T1000 (cell line): ENCODE data around the gene CDK4.
"Not testable (repeated sequence)": the region's sequence is repeated elsewhere in the genome, so short reads cannot be mapped to it uniquely, and the experiment has no call there.

Source experiments
- DNase-seq: peaks from one replicate; lab custom pipeline; 2025; ENCODE audit warnings: mixed read lengths; lab: John Stamatoyannopoulos, UW

The CDK4 gene

DNA sequence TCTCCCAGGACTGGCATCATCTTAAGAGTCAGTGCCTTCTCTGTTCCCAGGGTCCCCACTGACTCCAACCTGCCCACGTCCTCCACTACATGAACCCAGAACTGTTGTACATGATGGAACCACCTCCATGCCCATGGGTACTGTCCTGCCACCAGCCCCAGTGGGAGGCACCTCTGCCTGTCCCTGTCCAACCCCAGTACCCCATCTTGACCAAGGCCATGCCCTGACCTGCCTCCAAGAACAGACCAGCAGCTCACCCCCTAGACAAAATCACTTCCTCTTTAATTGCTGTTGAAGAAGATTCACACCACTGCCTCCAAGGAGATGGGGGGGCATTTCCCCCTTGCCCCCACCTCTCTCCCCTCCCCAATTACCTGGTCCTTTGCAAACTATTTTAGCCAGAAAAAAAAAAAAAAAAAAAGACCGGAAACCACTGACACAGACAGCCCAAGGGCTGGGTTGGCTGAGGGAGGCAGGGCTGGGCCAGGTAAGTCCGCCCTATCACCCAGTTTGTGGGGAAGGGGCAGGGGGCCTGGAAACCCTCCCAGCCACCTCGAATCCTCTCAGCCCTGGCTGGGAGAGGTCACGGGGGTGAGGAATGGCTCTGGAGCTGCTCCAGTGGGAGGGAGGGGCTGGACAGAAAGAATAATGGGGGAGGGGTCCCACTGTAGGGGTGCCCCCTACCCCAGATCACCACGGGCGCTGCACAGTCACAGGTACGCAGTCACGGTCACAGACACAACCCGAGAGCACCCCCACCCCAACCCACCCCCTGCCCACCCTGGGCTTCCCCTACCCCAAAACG is 27.0 kb downstream of the CDK4 start:
- no peak for DNase-seq

DNA sequence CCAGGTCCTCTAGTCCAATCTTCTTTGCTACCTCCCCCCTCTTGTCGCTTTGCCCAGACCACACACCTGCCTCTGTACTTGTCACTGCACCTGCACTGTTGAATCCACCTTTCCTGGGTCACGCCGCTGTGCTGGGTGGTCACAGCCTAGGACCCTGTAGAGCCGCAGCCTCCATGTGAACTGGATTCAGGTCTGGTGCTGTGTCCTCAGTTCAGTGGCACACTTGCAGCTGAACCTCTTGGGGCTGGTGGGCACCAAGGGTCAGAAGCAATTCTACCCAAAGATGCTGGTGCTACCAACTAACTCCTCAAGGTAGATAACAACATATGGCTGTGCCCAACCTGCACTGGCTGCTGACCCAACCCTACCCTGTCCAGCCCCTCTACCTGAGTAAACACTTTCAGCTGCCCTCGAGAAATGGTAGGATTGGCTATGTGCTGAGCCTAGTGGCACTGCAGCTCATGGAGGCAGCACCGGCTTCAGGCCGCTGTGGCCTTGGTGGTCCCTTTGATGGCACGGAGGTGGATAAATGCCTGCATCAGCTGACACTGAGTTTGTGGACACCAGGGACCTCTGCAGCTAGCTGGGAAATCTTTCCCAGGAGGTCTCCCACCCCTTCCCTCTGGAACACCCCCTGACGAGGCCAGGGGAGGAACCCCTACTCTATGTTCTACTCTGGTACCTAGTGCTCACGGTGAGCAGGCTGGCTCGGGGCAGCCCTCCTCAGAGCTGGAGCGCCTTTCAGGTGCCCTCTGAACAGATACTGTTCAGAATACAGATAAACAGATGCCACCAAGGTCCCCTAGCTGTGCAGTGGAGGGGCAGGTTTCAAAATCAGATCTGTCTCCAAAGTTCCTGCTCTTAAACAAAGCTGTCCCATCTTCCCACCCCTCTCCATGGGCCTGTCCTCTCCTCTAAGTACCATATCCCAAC is 27.8 kb downstream of the CDK4 start:
- no peak for DNase-seq

DNA sequence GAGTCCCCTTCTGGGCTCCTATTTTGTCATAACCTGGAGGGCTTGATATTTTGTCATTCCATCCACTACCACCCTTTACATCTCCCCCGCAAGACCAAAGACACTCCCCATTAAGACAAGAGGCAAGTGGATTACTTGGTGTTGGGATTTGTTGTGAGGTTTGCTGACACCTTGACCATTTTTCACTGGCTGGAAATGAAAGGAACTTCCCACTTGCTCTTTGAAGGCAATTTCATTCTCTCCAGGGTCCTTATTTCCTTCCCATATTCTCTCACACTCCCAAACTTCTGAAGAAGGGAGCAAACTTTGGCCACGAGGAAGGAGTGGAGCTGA is 28.5 kb downstream of the CDK4 start:
- no peak for DNase-seq

DNA sequence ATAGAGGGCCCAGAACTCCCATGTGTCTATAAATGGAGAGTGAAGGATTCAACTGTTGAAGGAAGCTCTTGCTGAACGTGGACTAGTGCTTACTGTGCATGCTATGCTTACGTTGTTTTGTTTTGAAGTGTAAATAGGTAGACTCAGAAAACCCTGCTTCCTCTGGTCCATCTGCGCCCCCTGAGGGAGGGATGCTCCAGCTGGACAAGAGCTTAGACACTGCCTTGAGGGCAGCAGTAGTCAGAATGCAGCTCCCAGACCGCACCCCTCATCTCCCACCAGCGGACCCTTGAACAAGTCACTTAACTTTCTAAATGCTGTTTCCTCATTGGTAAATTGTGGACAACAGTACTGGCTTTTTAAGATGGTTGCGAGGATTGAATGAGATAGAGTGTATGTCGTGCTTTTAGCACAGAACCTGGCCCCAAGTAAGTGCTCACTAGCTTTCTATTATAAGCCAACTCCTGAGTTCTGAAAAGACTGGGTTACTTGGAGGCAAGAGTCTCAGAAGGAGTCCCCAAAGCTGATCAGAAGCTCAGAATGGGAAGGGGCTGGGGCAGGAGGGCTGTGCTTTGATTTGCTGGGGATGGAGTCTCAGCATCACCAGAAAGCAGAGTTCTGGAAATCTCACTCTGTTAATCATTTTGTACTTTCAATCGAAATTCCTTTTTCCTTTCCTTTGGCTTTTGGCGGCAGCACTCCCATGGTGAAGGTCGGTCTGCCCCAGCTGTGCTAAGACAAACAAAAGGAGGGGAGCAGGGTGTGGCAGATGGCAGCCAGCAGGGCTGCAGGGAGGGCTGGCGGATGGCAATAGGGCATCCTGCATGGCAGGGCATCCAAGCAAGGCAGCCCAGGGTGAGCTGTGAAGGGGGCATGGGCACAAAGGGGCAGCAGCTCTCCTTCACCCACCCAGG is 29.1 kb downstream of the CDK4 start:
- no peak for DNase-seq

- not testable (repeated sequence) for DNase-seq
Measured at GRCh38 chr12:57721846-57722608, 30.1 kb downstream of the CDK4 start.

DNA sequence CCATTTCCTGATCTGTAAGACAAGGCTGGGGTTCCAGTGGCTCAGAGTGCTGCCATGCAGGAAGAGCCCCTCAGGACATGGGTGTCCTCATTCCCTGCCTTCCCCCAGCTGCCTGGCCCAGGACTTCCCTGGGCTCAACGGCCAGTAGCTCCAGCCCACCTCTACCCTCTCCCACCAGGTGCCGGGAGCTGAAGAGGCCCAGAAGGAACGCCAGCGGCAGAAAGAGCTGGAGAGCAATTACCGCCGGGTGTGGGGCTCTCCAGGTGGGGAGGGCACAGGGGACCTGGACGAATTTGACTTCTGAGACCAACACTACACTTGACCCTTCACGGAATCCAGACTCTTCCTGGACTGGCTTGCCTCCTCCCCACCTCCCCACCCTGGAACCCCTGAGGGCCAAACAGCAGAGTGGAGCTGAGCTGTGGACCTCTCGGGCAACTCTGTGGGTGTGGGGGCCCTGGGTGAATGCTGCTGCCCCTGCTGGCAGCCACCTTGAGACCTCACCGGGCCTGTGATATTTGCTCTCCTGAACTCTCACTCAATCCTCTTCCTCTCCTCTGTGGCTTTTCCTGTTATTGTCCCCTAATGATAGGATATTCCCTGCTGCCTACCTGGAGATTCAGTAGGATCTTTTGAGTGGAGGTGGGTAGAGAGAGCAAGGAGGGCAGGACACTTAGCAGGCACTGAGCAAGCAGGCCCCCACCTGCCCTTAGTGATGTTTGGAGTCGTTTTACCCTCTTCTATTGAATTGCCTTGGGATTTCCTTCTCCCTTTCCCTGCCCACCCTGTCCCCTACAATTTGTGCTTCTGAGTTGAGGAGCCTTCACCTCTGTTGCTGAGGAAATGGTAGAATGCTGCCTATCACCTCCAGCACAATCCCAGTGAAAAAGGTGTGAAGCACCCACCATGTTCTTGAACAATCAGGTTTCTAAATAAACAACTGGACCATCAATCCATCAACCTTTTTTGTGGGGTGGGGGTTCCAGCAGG is 31.2 kb downstream of the CDK4 start:
- no peak for DNase-seq

- no peak for DNase-seq
Measured at GRCh38 chr12:57719777-57720605, 32.1 kb downstream of the CDK4 start.

GRCh38 chr12:57718641-57719528 is 33.2 kb downstream of the CDK4 start:
- no peak for DNase-seq

DNA sequence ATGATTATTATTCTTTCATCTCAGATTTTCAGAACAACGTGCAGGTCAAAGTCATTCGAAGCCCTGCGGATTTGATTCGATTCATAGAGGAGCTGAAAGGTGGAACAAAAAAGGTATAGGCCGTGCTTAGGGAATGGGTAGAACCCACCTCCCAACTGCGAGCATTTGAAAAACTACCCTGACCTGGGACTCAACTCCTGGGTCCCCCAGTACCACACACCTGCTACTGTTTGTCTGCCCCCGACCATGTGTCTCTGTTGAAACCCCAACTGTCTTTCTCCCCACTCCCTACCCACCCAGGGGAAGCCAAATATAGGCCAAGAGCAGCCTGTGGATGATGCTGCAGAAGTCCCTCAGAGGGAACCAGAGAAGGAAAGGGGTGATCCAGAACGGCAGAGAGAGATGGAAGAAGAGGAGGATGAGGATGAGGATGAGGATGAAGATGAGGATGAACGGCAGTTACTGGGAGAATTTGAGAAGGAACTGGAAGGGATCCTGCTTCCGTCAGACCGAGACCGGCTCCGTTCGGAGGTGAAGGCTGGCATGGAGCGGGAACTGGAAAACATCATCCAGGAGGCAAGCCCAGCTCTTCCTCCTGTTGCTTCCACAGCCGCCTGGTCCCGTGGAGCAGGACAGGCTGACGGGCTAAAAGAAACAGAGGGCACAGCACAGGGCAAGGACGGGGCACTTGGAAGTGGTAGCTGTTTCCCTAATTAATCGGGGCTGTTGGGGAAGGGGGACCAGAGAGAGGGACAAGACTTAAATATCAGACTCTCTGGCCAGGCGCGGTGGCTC is 34.1 kb downstream of the CDK4 start:
- DNase-seq, result no peak

GRCh38 chr12:57717131-57717530 is 35.0 kb downstream of the CDK4 start:
- DNase-seq, result no peak

DNA sequence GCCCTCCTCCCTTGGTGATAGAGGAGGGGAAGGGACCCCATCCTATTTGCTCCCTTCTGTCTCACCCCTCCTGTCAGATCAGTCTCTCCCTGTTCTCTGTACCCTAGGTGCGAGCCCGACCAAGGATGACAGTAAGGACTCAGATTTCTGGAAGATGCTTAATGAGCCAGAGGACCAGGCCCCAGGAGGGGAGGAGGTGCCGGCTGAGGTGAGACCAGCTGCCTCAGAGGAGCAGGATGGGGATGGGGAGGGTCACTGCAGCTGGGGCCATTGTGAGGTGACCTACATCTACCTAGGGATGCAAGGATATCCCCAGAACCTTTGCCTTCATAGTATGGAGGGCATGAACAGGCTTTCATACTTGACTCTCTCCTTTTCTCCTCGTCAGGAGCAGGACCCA is 35.8 kb downstream of the CDK4 start:
- no peak for DNase-seq

- no peak for DNase-seq
Measured at GRCh38 chr12:57715786-57716185, 36.3 kb downstream of the CDK4 start.

GRCh38 chr12:57715036-57715748 is 36.9 kb downstream of the CDK4 start:
- DNase-seq, result not testable (repeated sequence)

- no peak for DNase-seq
Measured at GRCh38 chr12:57713209-57713608, 38.9 kb downstream of the CDK4 start.

DNA sequence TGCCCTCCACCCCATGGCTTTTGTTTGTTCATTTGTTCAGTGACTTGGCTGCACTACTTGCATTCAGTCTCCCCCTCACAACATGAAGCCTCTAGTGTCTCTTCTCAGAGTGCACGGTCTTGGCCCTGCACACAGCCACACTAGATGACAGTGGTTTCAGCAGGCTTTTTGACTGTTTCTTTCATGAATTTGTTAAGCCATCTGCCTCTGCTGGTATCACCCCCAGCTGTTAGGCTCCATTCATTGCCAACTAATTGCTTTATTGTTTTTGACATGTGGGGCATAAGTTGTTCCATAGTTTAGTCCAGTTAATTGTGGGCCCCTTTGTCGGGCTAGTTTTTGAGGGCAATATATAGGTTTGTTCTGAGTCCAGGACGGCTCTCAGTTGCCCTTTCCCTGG is 39.4 kb downstream of the CDK4 start:
- DNase-seq, result no peak

DNA sequence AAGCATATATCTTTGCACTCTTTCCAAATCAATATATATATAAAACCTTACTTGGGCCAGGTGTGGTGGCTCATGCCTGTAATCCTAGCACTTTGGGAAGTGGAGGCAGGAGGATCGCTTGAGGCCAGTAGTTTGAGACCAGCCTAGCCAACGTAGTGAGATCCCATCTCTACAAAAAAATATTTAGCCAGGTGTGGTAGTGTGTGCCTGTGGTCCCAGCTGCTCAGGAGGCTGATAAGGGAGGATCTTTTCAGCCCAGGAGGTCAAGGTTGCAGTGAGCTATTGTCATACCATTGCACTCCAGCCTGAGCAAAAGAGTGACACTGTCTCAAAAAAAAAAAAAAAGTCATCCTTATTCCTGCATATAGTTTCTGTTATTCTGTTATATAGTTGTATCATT is 43.8 kb downstream of the CDK4 start:
- no peak for DNase-seq

DNA sequence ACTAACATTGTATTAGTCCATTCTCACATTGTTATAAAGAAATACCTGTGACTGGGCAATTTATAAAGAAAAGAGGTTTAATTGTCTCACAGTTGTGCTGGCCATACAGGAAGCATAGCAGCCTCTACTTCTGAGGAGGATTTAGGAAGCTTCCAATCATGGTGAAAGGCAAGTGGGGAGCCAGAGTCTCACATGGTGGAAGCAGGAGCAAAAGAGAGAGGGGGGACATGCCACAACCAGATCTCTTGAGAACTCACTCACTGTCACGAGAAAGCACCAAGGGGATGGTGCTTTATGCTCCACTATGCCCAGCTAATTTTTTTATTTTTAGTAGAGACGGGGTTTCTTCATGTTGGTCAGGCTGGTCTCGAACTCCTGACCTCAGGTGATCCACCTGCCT is 44.9 kb downstream of the CDK4 start:
- DNase-seq, result no peak
